Dermis blood vessel endothelial cell (primary cell): ENCODE measurements around the gene PRSS27. TPM values are rescaled to one million over a fixed set of nuclear protein-coding genes. Genes with fewer than 3 reads are reported as not detected.

ENCODE experiments used
- DNase-seq: peaks from one replicate; pipeline ENCODE4 v3.0.0; 2010
- total RNA-seq: library from RNA; depleted of rRNA; stranded (reverse); fragments of >200 nt; gene quantifications from 2 replicates; pipeline ENCODE4 v1.2.3, GENCODE V29; 2014

PRSS27 gene
- 0.09 and 0.51 TPM in 2 replicates for total RNA-seq

DNA sequence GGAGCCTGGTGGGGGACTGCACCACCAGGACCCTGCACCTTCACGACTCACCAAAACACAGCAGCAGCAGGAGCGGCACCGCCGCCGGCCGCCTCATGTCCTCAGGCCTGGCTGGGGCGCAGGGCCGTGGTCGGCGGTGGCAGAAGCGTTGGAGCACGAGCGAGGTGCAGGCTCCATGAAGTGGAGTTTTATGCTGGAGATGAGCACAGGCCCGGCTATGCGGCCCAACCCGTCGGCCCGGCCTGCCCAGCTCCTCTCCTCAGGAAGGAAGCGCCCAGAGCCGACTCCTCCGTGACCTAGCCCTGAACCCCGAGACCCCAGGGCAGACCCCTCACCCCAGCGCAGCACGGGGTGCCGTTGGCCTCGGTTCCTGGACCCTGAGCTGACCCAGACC, at the start of gene PRSS27:
PRSS27 (minus strand) TSS at position 161 of the 394 bp plus-strand sequence; CDS start at position 97, 64 bp downstream.
- no peak for DNase-seq

- no peak for DNase-seq
Observed at GRCh38 chr16:2769675-2770056, 49.6 kb upstream of the PRSS27 start.

- no peak for DNase-seq
Observed at GRCh38 chr16:2769100-2769529, 49.1 kb upstream of the PRSS27 start.

GRCh38 chr16:2768403-2769089, 48.5 kb upstream of the PRSS27 start:
- no peak for DNase-seq

DNA sequence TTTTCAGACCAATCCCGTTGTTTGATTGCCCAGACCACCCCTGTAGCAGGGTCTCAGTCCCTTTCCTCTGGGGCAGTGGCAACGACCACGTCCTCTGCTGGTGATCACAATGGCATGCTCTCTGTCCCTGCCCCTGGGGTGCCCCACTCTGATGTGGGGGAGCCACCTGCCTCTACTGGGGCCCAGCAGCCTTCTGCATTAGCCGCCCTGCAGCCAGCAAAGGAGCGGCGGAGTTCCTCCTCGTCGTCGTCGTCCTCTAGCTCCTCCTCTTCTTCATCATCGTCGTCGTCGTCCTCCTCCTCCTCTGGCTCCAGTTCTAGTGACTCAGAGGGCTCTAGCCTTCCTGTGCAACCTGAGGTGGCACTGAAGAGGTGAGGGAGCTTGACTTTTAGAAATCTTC, 47.9 kb upstream of the PRSS27 start:
- DNase-seq, result no peak

- no peak for DNase-seq
Observed at GRCh38 chr16:2767140-2767731, 47.2 kb upstream of the PRSS27 start.

DNA sequence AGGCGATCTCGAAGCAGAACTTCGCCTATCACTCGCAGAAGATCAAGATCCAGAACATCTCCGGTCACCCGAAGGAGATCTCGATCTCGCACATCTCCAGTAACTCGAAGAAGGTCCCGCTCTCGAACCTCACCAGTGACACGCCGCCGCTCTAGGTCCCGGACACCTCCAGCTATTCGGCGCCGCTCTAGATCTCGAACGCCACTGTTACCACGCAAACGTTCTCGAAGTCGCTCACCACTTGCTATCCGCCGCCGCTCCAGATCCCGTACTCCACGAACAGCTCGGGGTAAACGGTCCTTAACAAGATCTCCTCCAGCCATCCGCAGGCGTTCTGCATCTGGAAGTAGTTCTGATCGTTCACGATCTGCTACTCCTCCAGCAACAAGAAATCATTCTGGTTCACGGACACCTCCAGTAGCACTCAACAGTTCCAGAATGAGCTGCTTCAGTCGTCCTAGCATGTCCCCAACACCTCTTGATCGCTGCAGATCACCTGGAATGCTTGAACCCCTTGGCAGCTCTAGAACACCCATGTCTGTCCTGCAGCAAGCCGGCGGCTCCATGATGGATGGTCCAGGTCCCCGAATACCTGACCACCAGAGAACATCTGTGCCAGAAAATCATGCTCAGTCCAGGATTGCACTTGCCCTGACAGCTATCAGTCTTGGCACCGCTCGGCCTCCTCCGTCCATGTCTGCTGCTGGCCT, 46.6 kb upstream of the PRSS27 start:
- no peak for DNase-seq

DNA sequence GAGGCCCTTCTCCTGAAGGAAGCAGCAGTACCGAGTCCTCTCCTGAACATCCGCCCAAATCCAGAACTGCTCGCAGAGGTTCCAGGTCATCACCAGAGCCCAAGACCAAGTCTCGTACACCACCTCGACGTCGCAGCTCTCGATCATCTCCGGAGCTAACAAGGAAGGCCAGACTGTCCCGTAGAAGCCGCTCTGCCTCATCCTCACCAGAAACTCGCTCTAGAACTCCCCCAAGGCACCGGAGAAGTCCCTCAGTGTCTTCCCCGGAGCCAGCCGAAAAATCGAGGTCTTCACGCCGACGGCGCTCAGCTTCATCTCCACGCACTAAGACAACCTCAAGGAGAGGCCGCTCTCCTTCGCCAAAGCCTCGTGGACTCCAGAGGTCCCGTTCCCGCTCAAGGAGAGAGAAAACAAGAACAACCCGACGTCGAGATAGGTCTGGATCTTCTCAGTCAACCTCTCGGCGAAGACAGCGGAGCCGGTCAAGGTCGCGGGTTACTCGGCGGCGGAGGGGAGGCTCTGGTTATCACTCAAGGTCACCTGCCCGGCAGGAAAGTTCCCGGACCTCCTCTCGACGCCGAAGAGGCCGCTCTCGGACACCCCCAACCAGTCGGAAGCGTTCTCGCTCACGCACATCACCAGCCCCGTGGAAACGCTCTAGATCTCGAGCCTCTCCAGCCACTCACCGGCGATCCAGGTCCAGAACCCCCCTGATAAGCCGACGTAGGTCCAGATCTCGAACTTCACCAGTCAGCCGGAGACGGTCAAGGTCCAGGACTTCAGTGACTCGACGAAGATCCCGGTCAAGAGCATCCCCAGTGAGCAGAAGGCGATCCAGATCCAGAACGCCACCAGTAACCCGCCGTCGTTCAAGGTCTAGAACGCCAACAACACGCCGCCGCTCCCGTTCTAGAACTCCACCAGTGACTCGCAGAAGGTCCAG, 45.7 kb upstream of the PRSS27 start:
- DNase-seq, result no peak

DNA sequence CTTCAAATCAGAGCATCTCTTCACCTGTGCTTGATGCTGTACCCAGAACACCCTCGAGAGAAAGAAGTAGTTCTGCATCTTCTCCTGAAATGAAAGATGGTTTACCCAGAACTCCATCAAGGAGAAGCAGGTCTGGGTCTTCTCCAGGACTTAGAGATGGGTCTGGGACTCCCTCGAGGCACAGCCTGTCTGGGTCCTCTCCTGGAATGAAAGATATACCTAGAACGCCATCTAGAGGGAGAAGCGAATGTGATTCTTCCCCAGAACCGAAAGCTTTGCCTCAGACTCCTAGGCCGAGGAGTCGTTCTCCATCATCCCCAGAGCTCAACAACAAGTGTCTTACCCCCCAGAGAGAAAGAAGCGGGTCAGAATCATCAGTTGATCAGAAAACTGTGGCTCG, 44.7 kb upstream of the PRSS27 start:
- peak; percentile 14 for DNase-seq

- no peak for DNase-seq
Observed at GRCh38 chr16:2763173-2763572, 43.1 kb upstream of the PRSS27 start.

GRCh38 chr16:2762711-2763110, 42.7 kb upstream of the PRSS27 start:
- DNase-seq, result no peak

DNA sequence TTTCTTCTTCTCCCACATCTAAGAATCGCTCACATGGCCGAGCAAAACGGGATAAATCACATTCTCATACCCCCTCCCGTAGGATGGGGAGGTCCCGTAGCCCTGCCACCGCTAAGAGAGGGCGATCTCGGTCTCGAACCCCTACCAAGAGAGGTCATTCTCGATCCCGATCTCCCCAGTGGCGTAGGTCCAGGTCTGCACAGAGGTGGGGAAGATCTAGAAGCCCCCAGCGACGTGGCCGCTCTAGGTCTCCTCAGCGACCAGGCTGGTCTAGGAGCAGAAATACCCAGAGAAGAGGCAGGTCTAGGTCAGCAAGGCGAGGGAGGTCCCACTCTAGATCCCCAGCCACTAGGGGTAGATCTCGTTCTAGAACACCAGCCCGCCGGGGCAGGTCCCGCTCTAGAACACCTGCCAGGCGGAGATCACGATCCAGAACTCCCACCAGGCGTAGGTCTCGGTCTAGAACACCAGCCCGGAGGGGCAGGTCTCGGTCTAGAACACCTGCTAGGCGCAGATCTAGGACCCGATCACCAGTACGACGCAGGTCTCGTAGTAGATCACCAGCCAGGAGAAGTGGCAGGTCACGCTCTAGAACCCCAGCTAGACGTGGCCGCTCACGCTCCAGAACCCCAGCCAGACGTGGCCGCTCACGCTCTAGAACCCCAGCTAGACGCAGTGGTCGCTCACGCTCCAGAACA, 42.0 kb upstream of the PRSS27 start:
- no peak for DNase-seq

DNA sequence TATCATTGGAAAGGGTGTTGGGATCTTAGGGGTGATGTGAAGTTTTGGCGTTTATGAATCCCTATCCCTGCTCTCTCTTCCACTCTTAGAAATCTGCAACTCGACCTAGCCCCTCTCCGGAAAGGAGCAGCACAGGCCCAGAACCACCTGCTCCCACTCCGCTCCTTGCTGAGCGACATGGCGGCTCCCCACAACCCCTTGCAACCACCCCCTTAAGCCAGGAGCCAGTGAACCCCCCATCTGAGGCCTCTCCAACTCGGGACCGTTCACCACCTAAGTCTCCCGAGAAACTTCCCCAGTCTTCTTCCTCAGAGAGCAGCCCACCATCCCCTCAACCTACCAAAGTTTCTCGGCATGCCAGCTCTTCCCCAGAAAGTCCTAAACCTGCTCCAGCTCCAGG, 41.4 kb upstream of the PRSS27 start:
- no peak for DNase-seq

GRCh38 chr16:2757344-2757743, 37.3 kb upstream of the PRSS27 start:
- DNase-seq, result no peak

DNA sequence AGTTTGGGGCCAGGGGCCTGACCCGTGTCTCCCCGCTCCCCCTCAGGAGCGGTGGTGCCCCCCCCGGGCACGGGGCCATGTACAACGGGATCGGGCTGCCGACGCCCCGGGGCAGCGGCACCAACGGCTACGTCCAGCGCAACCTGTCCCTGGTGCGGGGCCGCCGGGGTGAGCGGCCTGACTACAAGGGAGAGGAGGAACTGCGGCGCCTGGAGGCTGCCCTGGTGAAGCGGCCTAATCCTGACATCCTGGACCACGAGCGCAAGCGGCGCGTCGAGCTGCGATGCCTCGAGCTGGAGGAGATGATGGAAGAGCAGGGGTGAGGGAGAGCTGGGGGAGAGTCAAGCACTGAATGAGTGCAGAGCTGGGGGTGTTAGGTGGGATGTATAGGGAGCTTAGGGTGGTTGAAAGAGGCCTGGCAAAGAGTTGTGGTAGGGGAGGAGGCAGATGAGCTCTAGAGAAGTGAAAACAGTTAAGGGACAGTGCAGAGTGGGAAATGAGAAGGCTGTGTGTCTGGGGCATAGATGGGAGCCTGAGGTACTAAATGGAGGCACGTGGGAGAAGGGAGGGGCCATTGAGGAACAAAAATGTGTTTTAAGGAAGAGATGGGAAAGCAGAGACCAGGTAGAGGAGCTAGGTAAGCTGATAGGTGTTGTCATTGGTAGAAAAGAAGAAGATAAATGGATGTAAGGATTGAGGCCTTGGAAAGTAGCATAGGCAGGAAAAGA, 36.4 kb upstream of the PRSS27 start:
- no peak for DNase-seq

- DNase-seq, result no peak
Observed at GRCh38 chr16:2755158-2755557, 35.1 kb upstream of the PRSS27 start.

DNA sequence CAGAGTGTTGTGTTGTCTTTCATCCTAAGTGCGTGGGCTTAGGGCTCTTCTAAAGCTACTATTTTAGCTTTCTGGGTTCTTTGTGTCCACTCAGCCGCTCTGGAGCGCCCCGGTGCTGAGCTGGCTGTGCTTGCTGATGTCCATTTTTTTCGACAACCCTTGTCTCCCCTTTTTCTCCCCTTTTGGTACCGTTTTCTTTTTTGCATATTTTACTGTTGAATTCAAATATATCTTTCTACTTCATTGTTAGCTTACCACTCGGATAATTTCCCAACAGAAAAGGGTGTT, 33.7 kb upstream of the PRSS27 start:
- DNase-seq, result peak; percentile 33

DNA sequence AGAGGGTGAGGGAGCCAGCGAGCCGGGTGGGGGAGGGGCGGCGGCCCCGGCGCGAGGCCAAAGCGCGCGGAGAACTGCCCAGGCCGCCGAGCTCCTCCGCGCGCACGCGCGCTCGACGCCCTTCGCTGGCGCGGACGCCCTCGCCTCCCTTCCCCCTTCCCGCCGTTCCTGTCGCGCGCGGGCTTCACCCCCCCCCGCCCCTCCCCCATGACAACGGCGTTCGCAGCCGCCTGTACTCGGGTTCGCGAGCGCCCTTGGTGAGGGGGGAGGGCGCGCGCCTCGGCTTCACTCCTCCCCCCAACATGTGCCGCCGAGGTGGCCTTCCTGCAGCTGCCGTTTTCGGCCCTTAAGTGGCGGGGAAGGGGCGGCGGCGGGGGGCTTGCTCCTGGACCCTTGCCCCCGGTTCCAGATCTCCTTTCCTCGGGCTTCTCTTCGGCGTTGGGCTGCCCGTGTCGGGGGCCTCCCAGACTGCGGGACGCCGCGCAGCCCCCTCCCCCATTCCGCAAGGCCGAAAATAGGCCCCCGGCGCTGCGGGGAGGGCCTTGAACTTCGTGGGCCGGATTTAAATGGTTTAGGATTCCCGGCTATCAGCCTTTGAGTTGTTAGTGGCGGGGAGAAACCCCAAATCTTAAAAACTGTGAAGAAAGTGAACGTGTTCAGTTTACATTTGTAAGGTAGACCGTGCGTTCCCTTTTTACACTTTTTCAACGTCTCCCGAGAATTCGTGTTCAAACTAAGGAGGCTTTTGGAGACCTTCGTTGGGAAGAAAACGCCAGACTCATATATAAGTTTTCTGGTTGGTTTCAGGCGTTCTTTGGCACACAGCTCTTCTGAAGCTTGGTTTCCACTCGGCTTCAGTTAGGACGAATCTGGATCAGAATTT, 33.1 kb upstream of the PRSS27 start:
- peak; percentile 81 for DNase-seq

DNA sequence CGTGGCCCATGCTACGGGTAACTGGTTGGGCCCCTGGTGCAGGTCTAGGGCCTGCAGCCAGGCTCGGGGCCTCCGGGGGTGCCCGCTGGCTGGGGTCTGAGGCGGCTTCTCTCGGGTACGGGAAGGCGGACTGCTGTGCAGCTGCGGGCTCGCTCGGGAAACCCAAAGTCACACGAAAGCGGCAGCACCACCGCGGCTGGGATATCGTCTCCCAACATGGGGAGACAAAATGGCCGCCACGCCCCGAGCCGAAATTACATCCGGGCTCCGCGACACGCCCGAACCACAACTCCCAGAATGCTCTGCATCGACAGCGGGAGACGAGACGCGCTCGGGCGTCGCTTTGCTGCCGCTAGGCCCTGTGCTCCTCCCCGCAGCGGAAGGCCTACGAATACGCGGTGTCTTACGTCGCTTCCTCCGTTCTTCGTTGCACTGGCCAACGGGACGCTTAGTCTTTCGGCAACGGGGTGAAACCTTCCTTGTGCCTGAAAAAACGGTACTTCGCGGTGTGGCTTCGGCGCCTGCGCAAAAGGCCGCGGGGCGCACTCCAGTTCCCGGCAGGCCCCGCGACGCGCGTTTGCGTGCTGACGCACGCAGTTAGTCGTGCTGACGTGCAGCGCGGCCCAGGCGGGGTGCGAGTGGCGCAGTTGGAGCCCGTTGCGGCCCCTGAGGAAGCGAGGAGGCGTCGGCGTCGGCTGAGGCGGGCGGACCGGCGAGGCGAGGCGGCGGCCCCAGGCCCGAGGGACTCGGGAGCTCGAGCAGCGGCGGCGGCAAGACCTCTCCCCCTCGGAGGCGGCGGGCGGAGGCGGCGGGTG, 32.2 kb upstream of the PRSS27 start, which contains the start of gene SRRM2:
SRRM2 (plus strand) TSS at position 604 of the 815 bp plus-strand sequence. CDS start 3,727 bp downstream, outside the sequence.
- DNase-seq, result peak; percentile 97
